Right lung (tissue), 5 donors: ENCODE data around the gene SCART1. TPM values are rescaled to one million over a fixed set of nuclear protein-coding genes. Genes with fewer than 3 reads are reported as not detected.
"Not testable (repeated sequence)": the region's sequence is repeated elsewhere in the genome, so short reads cannot be mapped to it uniquely, and the experiment has no call there.

Source experiments
- DNase-seq, 2 donors: peaks; one replicate each; pipeline ENCODE4 v3.0.0-alpha.2; 2013
- polyA plus RNA-seq, 5 donors: library from polyadenylated mRNA; unstranded; fragments of 120-200 nt; gene quantifications; one replicate each; pipeline versions ENCODE4 v1.2.1 to v1.2.3, GENCODE V29; 2013; ENCODE audit warnings: inconsistent platforms in 1 of 5, low replicate concordance in 1 of 5; ENCODE audit not compliant: insufficient read length in 5 of 5, insufficient read depth in 1 of 5

The SCART1 gene
- polyA plus RNA-seq, 5 donors: 1.3 to 3.5 (median 2.3) TPM

GRCh38 chr10:133471300-133472109, 17.8 kb downstream of the SCART1 start:
- no peak for DNase-seq

- no peak for DNase-seq
These were observed 19.5 kb downstream of the SCART1 start for GRCh38 chr10:133473270-133473669.

GRCh38 chr10:133474027-133474426, 20.3 kb downstream of the SCART1 start:
- no peak for DNase-seq

- DNase-seq: no peak
These were observed 21.1 kb downstream of the SCART1 start for GRCh38 chr10:133474665-133475424.

GRCh38 chr10:133475425-133475734, 21.6 kb downstream of the SCART1 start:
- no peak for DNase-seq

DNA sequence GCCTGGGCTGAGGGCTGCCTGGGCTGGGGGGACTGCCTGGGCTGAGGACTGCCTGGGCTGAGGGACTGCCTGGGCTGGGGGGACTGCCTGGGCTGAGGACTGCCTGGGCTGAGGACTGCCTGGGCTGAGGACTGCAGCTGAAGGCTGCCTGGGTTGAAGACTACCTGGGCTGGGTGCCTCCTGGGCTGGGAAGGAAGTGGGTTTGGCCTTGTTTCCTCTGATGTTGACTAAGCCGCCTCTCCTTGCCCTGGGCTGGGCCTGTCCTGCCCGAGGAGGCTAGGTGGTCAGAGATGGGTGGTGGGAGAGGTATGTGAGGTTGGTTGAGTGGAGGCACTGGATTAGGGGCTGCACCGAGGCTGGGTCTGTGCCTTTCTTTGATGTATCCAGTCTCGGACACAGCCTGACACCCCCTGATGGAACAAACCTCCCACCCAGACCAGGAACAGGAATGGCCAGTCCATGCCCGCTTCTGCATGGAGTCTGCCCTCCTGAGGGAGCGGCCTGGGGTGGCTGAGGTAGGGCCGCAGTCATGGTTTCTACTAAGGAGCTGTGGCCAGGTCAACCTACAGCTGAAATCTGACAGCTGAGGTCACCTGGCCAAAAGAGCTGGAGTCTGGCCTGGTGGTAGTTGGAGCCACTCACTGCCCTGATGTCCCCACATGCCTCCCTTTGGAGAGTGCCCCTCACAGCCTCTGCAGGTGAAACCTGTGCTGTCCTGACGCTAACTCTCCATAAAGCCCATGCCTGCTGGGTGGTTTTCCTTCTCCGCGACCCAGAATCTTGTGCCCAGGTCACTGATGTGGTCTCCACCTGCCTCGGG, 22.3 kb downstream of the SCART1 start:
- no peak for DNase-seq

DNA sequence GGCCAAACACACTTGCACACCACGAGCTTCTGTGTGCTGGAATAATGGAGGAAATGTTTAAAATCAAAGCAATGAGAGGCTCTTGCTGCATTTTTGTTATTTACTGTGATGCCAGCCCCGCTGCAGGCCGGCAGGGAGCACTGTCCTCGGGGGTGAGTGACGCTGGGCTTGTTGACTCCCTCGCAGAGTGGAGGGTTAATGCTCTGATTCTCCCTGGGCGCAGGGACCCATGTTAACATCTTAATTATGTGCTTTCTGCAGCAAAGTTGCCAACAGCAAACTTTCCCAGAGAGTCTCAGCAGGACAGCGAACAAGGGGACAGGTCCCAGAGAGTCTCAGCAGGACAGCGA, 22.9 kb downstream of the SCART1 start:
- DNase-seq: no peak

DNA sequence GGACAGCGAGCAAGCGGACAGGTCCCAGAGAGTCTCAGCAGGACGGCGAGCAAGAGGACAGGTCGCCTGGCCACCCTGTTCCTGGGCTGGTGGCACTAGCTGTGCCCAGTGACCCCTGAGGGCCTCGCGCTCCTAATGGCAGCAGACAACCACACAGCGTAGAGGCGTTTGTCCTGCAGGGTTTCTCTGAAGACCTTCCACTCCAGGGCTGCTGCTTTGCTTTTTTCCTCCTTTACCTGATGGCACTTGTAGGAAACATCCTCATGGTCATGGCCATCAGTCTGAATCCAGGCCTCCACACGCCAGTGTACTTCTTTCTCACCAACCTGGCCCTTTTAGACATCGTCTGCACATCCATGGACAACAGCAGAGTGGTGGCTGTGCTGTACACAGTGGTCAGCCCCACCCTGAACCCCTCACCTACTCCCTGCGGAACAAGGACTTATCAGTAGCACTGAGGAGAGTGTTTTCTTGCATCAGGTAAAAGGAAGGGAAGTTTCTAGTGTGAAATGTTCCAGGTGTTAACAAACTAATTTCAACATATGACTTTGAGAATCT, 27.4 kb downstream of the SCART1 start:
- no peak for DNase-seq

- no peak for DNase-seq
These were observed 27.9 kb downstream of the SCART1 start for GRCh38 chr10:133481657-133482056.

DNA sequence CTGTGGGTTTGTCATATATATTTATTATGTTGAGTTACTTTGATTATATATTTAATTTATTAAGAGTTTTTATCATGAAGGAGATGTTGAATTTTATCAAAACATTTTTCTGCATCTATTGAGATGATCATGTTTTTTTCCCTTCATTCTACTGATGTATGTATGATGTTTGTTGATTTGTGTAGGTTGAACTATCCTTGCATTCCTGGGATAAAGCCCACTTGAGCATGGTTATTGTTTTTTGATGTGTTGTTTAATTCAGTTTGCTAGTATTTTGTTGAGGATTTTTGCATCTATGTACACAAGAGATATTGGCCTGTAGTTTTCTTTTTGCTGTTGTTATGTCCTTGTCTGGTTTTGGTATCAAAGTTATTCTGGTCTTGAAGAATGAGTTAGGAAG, 31.1 kb downstream of the SCART1 start:
- DNase-seq: no peak

- DNase-seq: no peak
These were observed 33.3 kb downstream of the SCART1 start for GRCh38 chr10:133487085-133487484.

- DNase-seq: no peak
These were observed 34.6 kb downstream of the SCART1 start for GRCh38 chr10:133488354-133488753.

DNA sequence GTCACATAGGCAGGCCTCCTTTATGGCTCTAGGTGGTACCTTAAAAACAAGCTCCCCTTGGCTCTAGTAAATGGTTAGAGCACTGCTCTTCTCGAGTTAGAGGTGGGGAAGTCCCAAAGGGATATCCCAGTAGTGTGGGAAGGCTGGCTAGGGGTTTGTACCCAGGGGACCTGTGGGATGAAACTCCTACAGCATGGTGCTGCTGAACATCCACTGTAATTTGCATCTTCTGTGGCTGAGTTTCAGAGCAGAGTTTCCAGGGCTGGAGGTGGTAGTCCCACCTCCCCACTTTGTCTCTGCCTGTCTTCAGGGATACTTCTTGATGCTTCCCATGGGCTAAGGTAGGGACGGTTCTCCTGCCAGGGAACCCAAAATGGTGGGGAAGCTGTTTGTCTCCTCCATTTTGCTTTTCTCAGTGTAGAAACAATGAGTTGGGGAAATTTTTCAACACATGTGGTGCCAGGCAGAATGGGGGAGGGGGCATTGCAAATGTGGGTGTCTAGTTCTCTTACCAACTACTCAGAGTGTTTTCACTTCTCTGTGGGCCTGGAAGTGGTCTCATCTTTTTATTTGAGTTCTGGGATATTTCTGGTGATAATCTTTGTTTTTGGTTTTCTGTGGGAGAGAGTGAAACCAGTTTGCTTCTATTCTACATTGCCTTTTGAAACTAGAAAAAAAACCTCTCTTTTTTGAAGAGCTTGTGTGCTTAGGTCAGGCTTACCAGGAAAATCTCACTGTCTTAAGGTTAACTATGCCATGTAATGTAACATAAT, 36.3 kb downstream of the SCART1 start:
- no peak for DNase-seq

DNA sequence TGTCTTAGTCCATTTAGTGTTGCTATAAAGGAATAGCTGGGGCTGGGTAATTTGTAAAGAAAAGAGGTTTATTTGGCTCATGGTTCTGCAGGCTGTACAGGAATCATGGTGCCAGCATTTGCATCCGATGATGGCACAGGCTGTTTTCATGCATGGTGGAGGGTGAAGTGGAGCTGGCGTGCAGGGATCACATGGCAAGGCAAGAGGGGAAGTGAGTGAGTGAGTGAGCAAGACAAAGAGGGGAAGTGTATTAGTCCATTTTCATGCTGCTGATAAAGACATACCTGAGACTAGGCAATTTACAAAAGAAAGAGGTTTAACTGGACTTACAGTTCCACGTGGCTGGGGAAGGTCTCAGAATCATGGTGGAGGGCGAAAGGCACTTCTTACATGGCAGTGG, 39.8 kb downstream of the SCART1 start:
- not testable (repeated sequence) for DNase-seq

DNA sequence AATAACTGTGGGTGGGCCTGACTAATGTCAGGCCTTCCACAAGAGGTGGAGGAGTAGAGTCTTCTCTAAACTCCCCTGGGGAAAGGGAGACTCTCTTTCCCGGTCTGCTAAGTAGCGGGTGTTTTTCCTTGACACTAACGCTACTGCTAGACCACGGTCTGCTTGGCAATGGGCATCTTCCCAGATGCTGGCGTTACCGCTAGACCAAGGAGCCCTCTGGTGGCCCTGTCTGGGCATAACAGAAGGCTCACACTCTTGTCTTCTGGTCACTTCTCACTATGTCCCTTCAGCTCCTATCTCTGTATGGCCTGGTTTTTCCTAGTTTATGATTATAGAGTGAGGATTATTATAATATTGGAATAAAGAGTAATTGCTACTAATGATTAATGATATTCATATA, 43.6 kb downstream of the SCART1 start:
- DNase-seq: not testable (repeated sequence)

GRCh38 chr10:133499176-133499575, 45.4 kb downstream of the SCART1 start:
- not testable (repeated sequence) for DNase-seq

DNA sequence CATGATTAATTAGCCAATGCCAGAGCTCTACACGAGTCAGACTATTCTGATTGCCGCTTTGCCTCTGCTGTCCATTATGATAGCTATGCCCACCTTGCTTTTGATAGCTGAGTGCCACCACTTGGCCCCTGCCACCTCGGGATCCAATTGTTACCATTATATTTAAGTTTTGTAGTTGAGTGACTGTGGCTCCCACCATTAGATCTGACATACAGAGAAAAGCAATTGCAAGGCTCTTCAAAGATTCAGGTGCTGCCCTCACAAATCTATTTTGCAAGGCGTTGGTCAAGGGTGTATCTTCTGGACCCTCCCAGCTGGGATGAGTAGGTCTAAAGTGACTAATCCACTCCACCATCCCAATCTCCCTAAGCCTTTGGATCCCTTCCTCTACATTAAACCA, 47.2 kb downstream of the SCART1 start:
- DNase-seq: not testable (repeated sequence)

- DNase-seq: no peak
These were observed 56.0 kb downstream of the SCART1 start for GRCh38 chr10:133509700-133510099.

DNA sequence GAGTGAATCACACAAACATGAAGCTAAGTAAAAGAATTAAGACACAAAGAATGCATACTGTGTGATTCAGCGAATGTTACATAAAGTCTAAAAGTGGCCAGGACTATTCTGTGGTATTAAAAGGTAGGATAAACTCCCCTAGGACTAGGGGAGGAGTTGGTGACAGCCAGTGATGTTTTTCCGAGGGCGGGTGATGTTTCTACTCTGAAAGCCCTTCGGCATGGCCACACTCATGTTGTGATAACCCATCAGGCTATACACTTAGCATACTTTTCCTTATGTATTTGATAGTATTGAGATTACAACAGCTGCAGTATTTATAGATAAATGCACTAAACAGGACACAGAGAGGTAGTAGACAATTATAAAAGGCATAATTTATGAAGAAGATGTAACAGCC, 57.7 kb downstream of the SCART1 start:
- no peak for DNase-seq

DNA sequence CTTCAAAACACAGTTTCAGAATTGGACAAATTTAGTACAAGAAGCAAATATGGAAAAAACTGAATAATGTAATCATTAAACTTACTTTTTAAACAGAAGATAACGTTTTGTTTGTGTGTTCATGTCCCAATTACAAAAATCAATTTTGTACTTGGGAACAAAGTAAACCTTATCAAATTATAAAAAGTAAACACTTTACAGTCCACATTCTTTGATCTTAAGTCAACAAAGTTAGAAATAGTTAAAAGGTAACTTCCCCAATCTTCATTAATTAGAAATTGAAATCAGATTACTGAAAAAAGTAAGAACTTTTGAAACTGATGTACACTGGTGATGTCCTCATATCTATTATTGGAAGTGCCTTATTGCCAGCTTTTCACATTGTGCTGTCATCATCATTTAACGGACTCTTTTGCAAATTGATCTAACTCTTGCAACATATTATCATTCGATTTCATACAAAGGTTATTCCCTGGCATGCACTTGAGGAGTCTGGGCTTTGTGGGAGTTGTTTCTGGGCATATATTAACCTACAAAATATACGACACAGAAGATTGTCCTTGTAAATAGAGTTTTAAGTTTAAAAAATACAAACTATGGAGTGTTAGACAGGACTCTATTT, 58.3 kb downstream of the SCART1 start:
- no peak for DNase-seq

DNA sequence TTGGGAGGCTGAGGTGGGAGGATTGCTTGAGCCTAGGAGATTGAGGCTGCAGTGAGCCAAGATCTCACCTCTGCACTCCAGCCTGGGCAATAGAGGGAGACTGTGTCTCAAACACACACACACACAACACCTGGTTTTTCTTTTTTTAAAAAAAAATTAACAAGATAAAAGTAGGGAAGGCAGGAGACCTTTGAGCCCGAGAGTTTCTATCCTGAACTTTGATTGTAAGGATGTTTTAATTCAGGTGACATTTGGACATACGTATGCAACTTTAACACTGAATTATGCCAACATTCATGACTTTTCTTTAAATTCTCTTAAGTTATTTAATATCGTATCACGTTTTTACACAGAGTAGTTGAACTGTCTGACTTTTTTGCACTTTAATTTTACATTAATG, 61.7 kb downstream of the SCART1 start:
- DNase-seq: no peak
